Measurements from ENCODE around the gene HLCS. TPM values are rescaled to one million over a fixed set of nuclear protein-coding genes. Genes with fewer than 3 reads are reported as not detected.
"Not testable (repeated sequence)": the region's sequence is repeated elsewhere in the genome, so short reads cannot be mapped to it uniquely, and the experiment has no call there.

Gene HLCS
- total RNA-seq, 1 donor from 2014 or later, result 14.5 TPM

GRCh38 chr21:36847189-36847588, 119.3 kb downstream of the HLCS start:
- no peak for DNase-seq

- no peak for DNase-seq
These were observed 119.8 kb downstream of the HLCS start for GRCh38 chr21:36846631-36847030.

- no peak for DNase-seq
These were observed 120.7 kb downstream of the HLCS start for GRCh38 chr21:36845790-36846189.

- DNase-seq, result no peak
These were observed 121.4 kb downstream of the HLCS start for GRCh38 chr21:36845070-36845469.

GRCh38 chr21:36841866-36842265, 124.6 kb downstream of the HLCS start:
- DNase-seq, result no peak

GRCh38 chr21:36839735-36840134, 126.7 kb downstream of the HLCS start:
- DNase-seq, result no peak

- no peak for DNase-seq
These were observed 127.3 kb downstream of the HLCS start for GRCh38 chr21:36839123-36839522.

- DNase-seq, result no peak
These were observed 131.1 kb downstream of the HLCS start for GRCh38 chr21:36835383-36835795.

- no peak for DNase-seq
These were observed 132.3 kb downstream of the HLCS start for GRCh38 chr21:36834192-36834591.

- no peak for DNase-seq
These were observed 136.4 kb downstream of the HLCS start for GRCh38 chr21:36830100-36830499.

- DNase-seq, result no peak
These were observed 137.5 kb downstream of the HLCS start for GRCh38 chr21:36828891-36829515.

GRCh38 chr21:36828208-36828607, 138.3 kb downstream of the HLCS start:
- DNase-seq, result no peak

- DNase-seq, result no peak
These were observed 140.8 kb downstream of the HLCS start for GRCh38 chr21:36825658-36826057.

GRCh38 chr21:36821032-36821299, 145.5 kb downstream of the HLCS start:
- DNase-seq, result no peak

GRCh38 chr21:36820176-36821031, 146.1 kb downstream of the HLCS start:
- no peak for DNase-seq

GRCh38 chr21:36817732-36818450, 148.6 kb downstream of the HLCS start:
- DNase-seq, result no peak

- no peak for DNase-seq
These were observed 149.8 kb downstream of the HLCS start for GRCh38 chr21:36816561-36817130.

GRCh38 chr21:36816026-36816425, 150.4 kb downstream of the HLCS start:
- not testable (repeated sequence) for DNase-seq

- no peak for DNase-seq
These were observed 151.2 kb downstream of the HLCS start for GRCh38 chr21:36815284-36815683.

GRCh38 chr21:36813052-36813451, 153.4 kb downstream of the HLCS start:
- peak; percentile 28 for DNase-seq

- no peak for DNase-seq
These were observed 154.7 kb downstream of the HLCS start for GRCh38 chr21:36811762-36812161.

- no peak for DNase-seq
These were observed 156.0 kb downstream of the HLCS start for GRCh38 chr21:36810443-36810842.

GRCh38 chr21:36807422-36807928, 159.0 kb downstream of the HLCS start:
- DNase-seq, result no peak

Data from skin of body (tissue), 2 donors.